MG63 (cell line): ENCODE data around the gene PEX19. TPM values are rescaled to one million over a fixed set of nuclear protein-coding genes. Genes with fewer than 3 reads are reported as not detected.

Experiments used
- DNase-seq: peaks from one replicate; pipeline ENCODE4 v3.0.0-alpha.2; 2020
- H3K27me3 ChIP-seq: fragments of 250-450 bp; sonication (Bioruptor Pico); 2 replicates; pipeline ENCODE4 v1.5.1; 2020; ENCODE audit warnings: mild to moderate bottlenecking, moderate library complexity
- H3K36me3 ChIP-seq: fragments of 250-450 bp; sonication (Bioruptor Pico); 2 replicates; pipeline ENCODE4 v1.5.1; 2020; ENCODE audit warnings: mild to moderate bottlenecking, moderate library complexity
- H3K4me3 ChIP-seq: fragments of 250-450 bp; sonication (Bioruptor Pico); 2 replicates; pipeline ENCODE4 v1.5.1; 2020; ENCODE audit warnings: mild to moderate bottlenecking, moderate library complexity
- H3K9me3 ChIP-seq: fragments of 250-450 bp; sonication (Bioruptor Pico); 2 replicates; pipeline ENCODE4 v1.5.1; 2020; ENCODE audit warnings: mild to moderate bottlenecking, moderate library complexity
- total RNA-seq: library from RNA; depleted of rRNA; stranded (reverse); fragments of >200 nt; shearing (Covaris generic); gene quantifications from 2 replicates; pipeline ENCODE4 v1.2.3, GENCODE V29; 2014; ENCODE audit warnings: low replicate concordance

The PEX19 gene
- total RNA-seq, 1 experiment from 2014 or later = 27.2 TPM

DNA sequence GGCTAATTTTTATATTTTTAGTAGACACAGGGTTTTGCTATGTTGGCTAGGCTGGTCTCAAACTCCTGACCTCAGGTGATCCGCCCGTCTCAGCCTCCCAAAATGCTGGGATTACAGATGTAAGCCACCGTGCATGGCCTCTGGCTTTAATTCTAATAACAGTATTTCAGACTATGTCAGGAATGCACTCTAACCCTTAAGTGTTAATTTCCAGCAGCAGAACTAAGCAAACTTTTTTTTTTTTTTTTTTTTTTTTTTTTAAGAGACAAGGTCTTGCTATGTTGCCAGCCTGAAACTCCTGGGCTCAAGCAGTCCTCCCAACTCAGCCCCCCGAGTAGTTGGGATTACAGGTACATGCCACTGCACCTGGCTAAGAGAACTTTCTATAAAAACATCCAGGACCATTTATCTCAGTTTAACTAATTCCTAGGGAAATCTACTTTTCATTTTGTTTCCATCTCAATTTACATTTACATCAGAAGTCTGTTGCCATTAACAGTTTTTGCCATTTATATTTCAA lies 29.1 kb downstream of the PEX19 start:
- H3K36me3 ChIP-seq = peaks cover 32% of the 10 kb centered on the region
- no peaks in the 10 kb centered on the region for H3K9me3 ChIP-seq
- no peak overlapping the region for H3K4me3 ChIP-seq
- H3K27me3 ChIP-seq = no peaks in the 10 kb centered on the region
- no peak for DNase-seq

DNA sequence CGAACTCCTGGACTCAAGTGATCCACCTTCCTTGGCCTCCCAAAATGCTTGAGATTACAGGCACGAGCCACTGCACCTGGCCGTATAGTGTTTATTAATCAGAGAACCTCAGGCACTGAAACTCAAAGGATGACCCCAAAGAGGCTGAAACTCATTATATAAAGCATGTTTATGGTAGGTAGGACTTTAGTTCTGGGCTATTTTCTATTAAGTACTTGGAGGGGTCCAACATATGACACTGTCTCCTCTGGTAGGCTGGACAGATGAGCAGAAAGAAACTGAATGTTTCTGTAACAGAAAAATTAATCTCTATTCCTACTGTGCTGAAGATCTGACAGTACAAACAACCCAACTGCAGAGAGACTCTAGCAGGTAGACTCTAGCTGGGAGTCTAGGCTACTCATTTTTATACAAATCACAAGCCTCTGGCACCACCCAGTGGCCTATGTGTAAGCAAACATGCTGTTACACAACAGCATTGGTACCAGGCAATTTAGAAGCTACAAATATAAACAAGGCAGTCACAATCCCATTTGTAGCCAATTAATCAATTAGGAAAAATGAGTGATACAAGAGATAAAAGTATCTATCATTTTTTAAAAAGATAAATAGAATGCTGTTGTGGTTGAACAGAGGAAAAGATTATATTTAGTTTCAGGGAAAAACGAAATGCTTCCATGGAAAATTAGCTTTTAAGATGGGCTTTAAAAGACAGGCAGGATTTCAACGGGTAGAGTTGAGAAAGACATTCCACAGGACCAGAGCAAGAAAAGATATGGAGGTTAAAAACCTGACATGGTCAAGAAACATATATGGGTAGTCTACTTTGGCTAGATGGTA lies 33.0 kb downstream of the PEX19 start:
- peak; percentile 46 for DNase-seq
- Histone ChIP-seq H3K36me3 (peaks cover 16% of the 10 kb centered on the region), H3K9me3 (no peaks in the 10 kb centered on the region), H3K4me3 (no peak overlapping the region), H3K27me3 (no peaks in the 10 kb centered on the region)

DNA sequence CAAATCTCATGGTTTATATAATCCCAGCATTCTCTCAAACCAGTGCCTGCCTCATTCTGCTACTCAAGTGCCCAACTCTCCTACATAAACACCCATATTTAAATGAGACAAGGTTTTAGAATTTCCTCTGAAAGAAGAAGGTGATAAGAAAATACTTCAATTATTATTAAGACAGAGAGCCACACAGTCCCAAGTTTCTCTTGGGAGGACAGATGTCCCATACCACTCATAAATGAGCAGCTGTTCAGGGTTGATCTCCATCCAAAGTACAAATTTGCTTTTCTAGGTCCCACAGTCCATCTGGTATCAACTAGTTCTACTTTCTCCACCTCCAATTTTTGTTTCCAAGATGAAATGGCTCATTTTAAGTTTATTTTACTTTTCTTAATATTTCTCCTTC lies 33.9 kb downstream of the PEX19 start:
- no peaks in the 10 kb centered on the region for H3K9me3 ChIP-seq
- DNase-seq = no peak
- H3K36me3 ChIP-seq = peaks cover 16% of the 10 kb centered on the region
- no peak overlapping the region for H3K4me3 ChIP-seq
- no peaks in the 10 kb centered on the region for H3K27me3 ChIP-seq

DNA sequence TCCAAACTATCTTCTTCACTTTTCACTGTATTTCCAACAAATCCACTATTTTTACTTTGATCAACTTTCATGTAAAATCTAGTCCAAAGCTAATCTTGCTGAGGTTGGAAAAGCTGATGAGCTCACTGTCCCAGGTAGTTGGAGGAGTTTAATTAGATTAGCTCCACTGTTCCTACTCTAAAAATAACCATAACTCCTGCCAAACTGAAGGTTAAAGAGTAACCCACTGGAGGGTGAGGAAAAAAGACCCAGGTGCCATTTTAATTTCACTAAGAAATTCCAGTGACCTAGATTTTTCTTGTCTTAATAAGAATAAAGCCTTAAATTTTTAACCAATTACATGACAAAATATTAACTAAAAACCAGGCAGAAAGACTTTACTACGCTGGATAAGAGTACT lies 37.9 kb downstream of the PEX19 start:
- Histone ChIP-seq H3K4me3 (no peak overlapping the region), H3K36me3 (peaks cover 18% of the 10 kb centered on the region), H3K9me3 (no peaks in the 10 kb centered on the region), H3K27me3 (no peaks in the 10 kb centered on the region)
- DNase-seq = no peak

DNA sequence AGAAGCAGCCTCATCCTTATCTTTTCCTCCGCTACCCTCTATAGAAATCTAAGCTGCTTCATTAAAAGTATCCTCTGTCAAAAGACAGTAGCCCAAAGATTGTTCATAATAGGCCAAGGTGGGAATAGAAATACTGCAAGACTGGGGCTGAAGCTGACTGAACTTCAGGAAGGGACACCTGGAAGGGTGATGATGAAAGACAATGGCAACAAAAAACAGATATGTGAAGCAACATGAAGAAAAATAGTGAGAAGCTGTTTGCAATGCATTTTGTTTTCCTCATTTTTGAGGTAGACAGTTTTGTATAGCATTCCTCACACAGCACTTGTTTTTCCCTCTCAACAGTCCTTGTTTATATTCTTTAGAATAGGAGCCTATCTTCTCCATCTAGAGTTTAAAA lies 39.5 kb downstream of the PEX19 start:
- H3K36me3 ChIP-seq = peaks cover 31% of the 10 kb centered on the region
- no peaks in the 10 kb centered on the region for H3K27me3 ChIP-seq
- no peaks in the 10 kb centered on the region for H3K9me3 ChIP-seq
- H3K4me3 ChIP-seq = no peak overlapping the region
- no peak for DNase-seq

DNA sequence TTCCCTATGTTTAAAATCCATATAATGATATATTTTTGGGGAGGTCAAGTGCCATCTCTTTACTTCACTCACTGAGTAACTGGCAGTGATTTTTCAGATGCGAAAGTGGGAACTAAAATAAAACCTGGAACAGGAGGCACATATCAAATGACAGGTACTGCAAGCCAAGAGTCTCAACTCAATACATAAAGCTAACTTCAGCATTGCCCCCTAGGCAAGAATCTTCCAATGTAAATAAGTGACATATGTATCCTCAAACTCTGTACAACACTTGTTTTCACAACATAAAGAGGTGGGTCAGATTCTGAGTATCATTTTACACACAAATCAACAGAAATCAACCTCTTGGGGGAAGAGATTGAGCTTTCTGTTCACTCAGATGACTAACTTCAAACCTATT lies 40.7 kb downstream of the PEX19 start:
- no peaks in the 10 kb centered on the region for H3K27me3 ChIP-seq
- DNase-seq = no peak
- H3K9me3 ChIP-seq = no peaks in the 10 kb centered on the region
- no peak overlapping the region for H3K4me3 ChIP-seq
- H3K36me3 ChIP-seq = peaks cover 40% of the 10 kb centered on the region

DNA sequence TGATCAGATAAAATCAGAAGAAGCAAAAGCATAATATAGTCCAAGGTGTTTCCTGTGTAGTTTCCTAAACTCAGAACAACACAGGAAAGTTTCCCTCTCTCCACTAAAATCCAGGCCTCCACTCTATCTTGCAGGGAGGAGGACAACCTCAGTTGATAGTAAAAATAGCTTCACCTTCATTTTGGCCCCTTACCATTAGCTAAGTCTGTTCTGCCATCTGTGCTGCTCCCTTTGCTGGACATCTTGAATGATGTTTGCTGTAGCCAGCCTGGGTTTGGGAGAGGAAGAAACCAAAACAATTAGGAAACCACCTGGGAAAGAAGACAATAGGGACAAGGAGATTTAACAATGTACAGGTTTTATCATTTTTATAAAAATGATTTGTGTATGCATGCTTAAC lies 41.2 kb downstream of the PEX19 start:
- no peak for DNase-seq
- no peak overlapping the region for H3K4me3 ChIP-seq

DNA sequence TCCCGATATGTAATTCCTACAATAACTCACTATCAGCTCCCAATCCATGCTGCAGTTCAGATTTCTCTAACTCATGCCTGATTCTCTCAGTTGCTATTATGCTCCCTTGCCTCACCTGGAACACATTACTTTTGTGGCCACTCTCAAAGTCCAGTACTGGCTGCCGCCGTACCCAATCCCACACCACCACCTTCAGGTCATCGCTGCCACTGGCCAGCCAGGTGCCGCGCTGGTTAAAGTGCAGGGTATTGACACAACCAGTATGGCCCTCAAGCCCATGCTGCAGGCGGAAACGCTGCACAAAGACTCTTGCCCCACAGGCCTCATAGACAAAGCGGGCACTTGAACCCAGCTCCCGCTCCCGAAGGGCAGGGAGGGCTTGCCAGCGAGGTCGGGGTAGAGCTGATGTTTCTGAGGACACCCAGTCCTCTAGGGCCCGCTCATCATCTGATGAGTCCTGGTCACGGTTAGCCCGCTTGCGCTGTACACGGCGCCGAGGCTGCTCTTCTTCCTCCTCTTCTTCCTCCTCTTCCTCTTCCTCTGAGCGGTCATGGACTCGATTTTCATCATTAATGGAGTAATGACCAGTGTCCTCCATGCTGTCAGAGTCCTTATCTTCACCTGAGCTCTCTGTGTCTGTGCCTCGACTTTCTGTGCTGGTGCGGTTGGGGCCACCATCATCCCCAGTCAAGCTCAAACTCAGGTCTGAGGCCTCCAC lies 45.2 kb downstream of the PEX19 start:
- Histone ChIP-seq H3K4me3 (no peak overlapping the region), H3K36me3 (peaks cover 75% of the 10 kb centered on the region), H3K9me3 (no peaks in the 10 kb centered on the region), H3K27me3 (no peaks in the 10 kb centered on the region)
- DNase-seq = no peak

More for the DNA sequence above, 41.2 kb downstream of the PEX19 start:
- Histone ChIP-seq H3K27me3 (no peaks in the 10 kb centered on the region), H3K9me3 (no peaks in the 10 kb centered on the region), H3K36me3 (peaks cover 44% of the 10 kb centered on the region)

DNA sequence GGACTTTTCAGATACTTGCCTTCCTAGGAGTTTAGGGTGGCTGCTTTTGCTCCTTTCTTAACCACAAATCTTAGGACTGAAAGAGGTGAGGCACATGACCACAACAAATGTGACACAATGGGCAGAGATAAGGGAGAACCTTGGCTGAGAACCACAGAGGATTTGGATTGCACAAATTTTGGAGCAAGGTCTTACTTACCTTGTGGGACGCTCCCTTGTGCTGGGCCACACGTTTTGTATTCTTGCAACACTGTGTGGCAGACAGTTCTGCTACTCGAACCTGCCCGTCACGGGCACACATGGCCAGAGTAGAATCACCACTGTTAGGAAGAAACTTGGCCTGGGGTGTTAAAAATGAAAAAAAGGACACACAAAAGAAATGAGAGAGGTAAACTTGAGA lies 46.5 kb downstream of the PEX19 start:
- H3K4me3 ChIP-seq = no peak overlapping the region
- DNase-seq = no peak
- no peaks in the 10 kb centered on the region for H3K9me3 ChIP-seq
- H3K27me3 ChIP-seq = no peaks in the 10 kb centered on the region
- H3K36me3 ChIP-seq = peaks cover 73% of the 10 kb centered on the region

DNA sequence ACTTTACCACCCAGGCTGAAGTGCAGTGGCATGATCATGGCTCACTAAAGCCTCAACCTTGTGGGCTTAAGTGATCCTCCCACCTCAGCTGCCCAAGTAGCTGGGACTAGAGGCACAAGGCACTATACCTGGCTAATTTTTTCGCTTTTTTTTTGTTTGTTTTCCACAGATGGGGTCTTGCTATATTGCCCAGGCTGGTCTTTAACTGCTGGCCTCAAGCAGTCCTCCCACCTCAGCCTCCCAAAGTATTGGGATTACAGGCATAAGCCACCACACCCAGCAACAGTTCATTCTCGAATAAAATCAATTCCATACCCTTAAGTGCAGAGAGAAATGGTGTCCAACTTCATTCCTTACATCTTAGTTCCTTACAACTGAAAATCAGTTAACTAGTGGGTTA lies 47.4 kb downstream of the PEX19 start:
- peaks cover 77% of the 10 kb centered on the region for H3K36me3 ChIP-seq
- no peak overlapping the region for H3K4me3 ChIP-seq
- no peaks in the 10 kb centered on the region for H3K27me3 ChIP-seq
- no peaks in the 10 kb centered on the region for H3K9me3 ChIP-seq
- DNase-seq = no peak

DNA sequence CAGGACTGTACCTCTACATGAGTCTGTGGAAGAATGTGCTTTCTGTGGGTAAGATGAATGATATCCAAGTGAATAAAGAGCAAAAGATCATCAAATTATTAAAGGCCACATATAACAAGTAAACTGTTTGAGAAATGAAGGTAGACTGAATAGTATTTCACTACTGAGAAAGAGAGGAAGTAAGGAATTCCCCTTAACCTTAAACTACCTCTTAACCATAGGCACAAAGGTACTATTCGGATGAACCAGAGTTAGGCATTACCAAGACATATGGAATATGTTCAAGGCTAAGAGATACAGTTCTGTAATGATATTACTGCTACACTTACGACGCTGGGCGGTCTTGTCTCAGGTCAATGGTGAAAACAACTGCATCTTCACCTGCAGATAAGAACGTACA lies 48.1 kb downstream of the PEX19 start:
- no peak overlapping the region for H3K4me3 ChIP-seq
- no peak for DNase-seq
- no peaks in the 10 kb centered on the region for H3K27me3 ChIP-seq
- peaks cover 83% of the 10 kb centered on the region for H3K36me3 ChIP-seq
- H3K9me3 ChIP-seq = no peaks in the 10 kb centered on the region

DNA sequence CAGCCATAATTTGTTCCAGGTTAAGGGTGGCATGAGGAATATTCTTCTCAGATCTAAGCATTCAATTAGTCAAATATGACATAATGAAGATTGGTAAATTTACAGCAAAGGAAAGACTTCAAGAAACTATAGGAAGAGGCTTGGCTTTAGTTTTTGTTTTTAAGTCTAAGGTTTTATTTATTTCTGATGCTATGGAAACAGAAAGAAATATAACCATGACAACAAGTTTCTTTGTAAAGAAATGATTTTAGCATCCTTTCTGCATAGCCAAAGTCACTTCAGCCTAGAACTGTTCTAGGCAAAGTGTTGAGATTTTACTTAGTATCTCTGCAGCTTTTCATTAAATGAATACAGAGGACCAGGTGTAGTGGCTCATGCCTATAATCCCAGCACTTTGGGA lies 52.0 kb downstream of the PEX19 start:
- H3K27me3 ChIP-seq = no peaks in the 10 kb centered on the region
- H3K4me3 ChIP-seq = no peak overlapping the region
- no peaks in the 10 kb centered on the region for H3K9me3 ChIP-seq
- no peak for DNase-seq
- peaks cover 79% of the 10 kb centered on the region for H3K36me3 ChIP-seq

DNA sequence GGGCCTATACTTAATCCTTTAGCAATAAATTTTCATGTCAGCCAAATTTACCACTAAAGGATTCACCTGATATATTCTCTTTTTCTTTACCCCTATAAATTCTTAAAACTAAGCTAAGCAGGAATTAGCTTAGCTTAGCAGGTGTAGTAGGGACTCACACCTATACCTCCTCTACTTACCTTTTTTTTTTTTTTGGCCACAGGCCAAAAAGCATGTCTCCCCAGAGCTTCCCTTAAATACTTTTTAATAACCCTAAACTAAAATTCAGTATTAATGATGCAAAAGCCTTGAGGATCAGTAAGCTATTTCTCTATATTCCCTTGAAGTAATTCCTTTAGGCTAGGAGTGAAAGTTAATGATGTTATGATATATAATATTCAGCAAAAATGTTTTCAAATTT lies 56.5 kb downstream of the PEX19 start:
- H3K36me3 ChIP-seq = peaks cover 90% of the 10 kb centered on the region

DNA sequence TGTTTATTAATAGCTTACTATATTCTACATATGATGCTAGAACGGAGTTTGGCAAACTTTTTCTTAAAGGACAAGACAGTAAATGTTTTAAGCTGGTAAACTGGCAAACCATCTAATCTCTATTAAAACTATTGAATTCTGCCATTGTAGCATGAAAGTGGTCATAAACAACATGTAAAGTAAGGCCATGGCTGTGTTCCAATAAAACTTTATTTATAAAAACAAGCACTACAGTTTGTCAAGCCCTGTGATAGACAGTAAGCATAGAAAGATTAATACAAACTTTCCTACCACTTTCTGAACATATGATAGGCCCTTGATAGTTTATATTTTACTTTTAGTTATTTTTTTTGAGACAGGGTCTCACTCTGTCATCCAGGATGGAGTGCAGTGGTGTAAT lies 57.4 kb downstream of the PEX19 start:
- H3K4me3 ChIP-seq = no peak overlapping the region
- H3K9me3 ChIP-seq = no peaks in the 10 kb centered on the region
- peaks cover 92% of the 10 kb centered on the region for H3K36me3 ChIP-seq
- H3K27me3 ChIP-seq = no peaks in the 10 kb centered on the region
- DNase-seq = no peak

More for the DNA sequence above, 56.5 kb downstream of the PEX19 start:
- no peak for DNase-seq
- Histone ChIP-seq H3K9me3 (no peaks in the 10 kb centered on the region), H3K4me3 (no peak overlapping the region), H3K27me3 (no peaks in the 10 kb centered on the region)

DNA sequence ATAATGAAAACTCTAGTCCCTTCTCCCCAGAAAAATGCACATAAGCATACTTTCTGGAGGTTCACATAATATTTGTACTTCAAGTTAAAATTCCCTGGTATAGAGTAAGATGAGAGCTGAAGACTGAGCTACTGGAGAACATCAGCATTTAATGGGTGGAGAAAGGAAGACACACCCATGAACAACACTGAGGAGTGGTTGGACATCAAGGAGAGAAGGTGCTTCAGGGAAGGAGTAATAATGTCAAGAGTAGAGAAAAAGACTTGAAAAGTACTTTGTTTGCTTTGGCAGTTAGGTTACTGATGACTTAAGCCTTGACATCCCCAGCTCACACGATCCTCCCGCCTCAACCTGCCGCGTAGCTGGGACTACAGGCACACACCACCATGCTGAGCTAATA lies 57.9 kb downstream of the PEX19 start:
- peaks cover 92% of the 10 kb centered on the region for H3K36me3 ChIP-seq
- no peaks in the 10 kb centered on the region for H3K9me3 ChIP-seq
- H3K4me3 ChIP-seq = no peak overlapping the region
- DNase-seq = no peak
- H3K27me3 ChIP-seq = no peaks in the 10 kb centered on the region
